Upper lobe of left lung (tissue), 4 donors: ENCODE results near the gene ITGAE.

Experiments
- CTCF ChIP-seq, 6 experiments: fragments of 450-650 bp in 4 of 6; fragments of 200-600 bp in 2 of 6; sonication (generic) in 2 of 6; IDR thresholded peaks; one replicate each; pipeline ENCODE4 v1.5.1; 2016 to 2019; ENCODE audit warnings: antibody characterized with exemption in 6 of 6
- EP300 ChIP-seq, 4 donors: sonication (generic); formaldehyde crosslinking; IDR thresholded peaks; one replicate each; pipeline ENCODE4 v1.5.1; 2017; ENCODE audit warnings: antibody characterized with exemption in 4 of 4, control low read depth in 2 of 4
- POLR2A ChIP-seq, 4 donors: fragments of 450-650 bp; IDR thresholded peaks; one replicate each; pipeline ENCODE4 v1.5.1; 2016 to 2017; ENCODE audit warnings: antibody characterized with exemption in 4 of 4, mild to moderate bottlenecking in 2 of 4

- no peak for TF ChIP-seq CTCF (IDR thresholded peaks at IDR 0.05)
- no peak for TF ChIP-seq POLR2A (IDR thresholded peaks at IDR 0.05)
- TF ChIP-seq EP300 (IDR thresholded peaks at IDR 0.05), result no peak
Observed at GRCh38 chr17:3846437-3847164, 45.6 kb upstream of the ITGAE start.
